Transverse colon (tissue), 3 donors: ENCODE measurements around the gene ABCA4.

Experiments used
- CTCF ChIP-seq, 5 experiments: fragments of 200-600 bp in 3 of 5; fragments of 450-650 bp in 2 of 5; sonication (generic) in 3 of 5; IDR thresholded peaks; 1 replicate in 2 of 5; 2 replicates in 3 of 5; pipeline ENCODE4 v1.5.1; 2016 to 2017; ENCODE audit warnings: antibody characterized with exemption in 5 of 5, inconsistent platforms in 3 of 5, mild to moderate bottlenecking in 2 of 5, moderate library complexity in 1 of 5
- POLR2A ChIP-seq: fragments of 450-650 bp; IDR thresholded peaks from one replicate; pipeline ENCODE4 v1.6.1; 2016; ENCODE audit warnings: antibody characterized with exemption, mild to moderate bottlenecking, moderate library complexity

GRCh38 chr1:94068999-94069918 lies 51.7 kb downstream of the ABCA4 start:
- no peak for TF ChIP-seq POLR2A
- TF ChIP-seq CTCF (IDR thresholded peaks at IDR 0.05): peak in 2 of 5 experiments; percentile 12 to 24
